Measurements from ENCODE around the gene NOS1AP. TPM values are rescaled to one million over a fixed set of nuclear protein-coding genes. Genes with fewer than 3 reads are reported as not detected.

Gene NOS1AP
- total RNA-seq, 4 donors from 2014 or later = 8.5 to 34.8 (median 14.1) TPM

- WGBS, 2 donors (ENCODE audit: low coverage in 1 of 2) = 30 to 31% methylated on average over 8 to 11 of the region's 11 CpGs
- intact Hi-C loops (cut with DNase I; ENCODE audit: low total_unique reads) (no loop called here), in situ Hi-C loops (cut with MboI; ENCODE audit: low pct_ligation_motif_present in 1 of 4, low pct_unique_long_range_greater_than_20kb in 1 of 4, low sequenced_read_pairs in 3 of 4) (loop anchor here in 2 of 4 donors (10.0 to 25.0 kb wide), 2 partner anchors 334 to 602 kb away; no protein-coding TSS in a partner anchor)
- Histone ChIP-seq H3K4me3 (no peak overlapping the region), H3K36me3 (no peaks in the 10 kb centered on the region), H3K9me3 (no peaks in the 10 kb centered on the region), H3K4me1 (peaks cover 3 to 21% (median 5%) of the 10 kb centered on the region in 4 donors), H3K27ac (peak overlapping the region; percentile 34 to 61 (median 52)), H3K27me3 (peaks cover under 1% of the 10 kb centered on the region)
- peak; percentile 12 to 69 (median 60) for TF ChIP-seq POLR2AphosphoS5 (IDR thresholded peaks at IDR 0.05)
- TF ChIP-seq POLR2A (IDR thresholded peaks at IDR 0.05) = no peak
- DNase-seq = no peak
These were observed 319.7 kb downstream of the NOS1AP start for GRCh38 chr1:162389021-162389818.

- Histone ChIP-seq H3K27ac (peak overlapping the region in 3 of 4 donors; percentile 34 to 61 (median 58)), H3K36me3 (no peaks in the 10 kb centered on the region), H3K9me3 (no peaks in the 10 kb centered on the region), H3K4me1 (peaks cover 3 to 21% (median 5%) of the 10 kb centered on the region in 4 donors), H3K27me3 (peaks cover 8% of the 10 kb centered on the region), H3K4me3 (no peak overlapping the region)
- in situ Hi-C loops (cut with MboI; ENCODE audit: low pct_ligation_motif_present in 1 of 4, low pct_unique_long_range_greater_than_20kb in 1 of 4, low sequenced_read_pairs in 3 of 4) (loop anchor here in 3 of 4 donors (10.0 to 25.0 kb wide), 2 partner anchors 335 to 603 kb away; no protein-coding TSS in a partner anchor), intact Hi-C loops (cut with DNase I; ENCODE audit: low total_unique reads) (no loop called here)
- no peak for DNase-seq
- TF ChIP-seq POLR2A (IDR thresholded peaks at IDR 0.05) = no peak
- TF ChIP-seq EP300 (IDR thresholded peaks at IDR 0.05; ENCODE audit: low read depth) = no peak
- TF ChIP-seq, protein P1, sequence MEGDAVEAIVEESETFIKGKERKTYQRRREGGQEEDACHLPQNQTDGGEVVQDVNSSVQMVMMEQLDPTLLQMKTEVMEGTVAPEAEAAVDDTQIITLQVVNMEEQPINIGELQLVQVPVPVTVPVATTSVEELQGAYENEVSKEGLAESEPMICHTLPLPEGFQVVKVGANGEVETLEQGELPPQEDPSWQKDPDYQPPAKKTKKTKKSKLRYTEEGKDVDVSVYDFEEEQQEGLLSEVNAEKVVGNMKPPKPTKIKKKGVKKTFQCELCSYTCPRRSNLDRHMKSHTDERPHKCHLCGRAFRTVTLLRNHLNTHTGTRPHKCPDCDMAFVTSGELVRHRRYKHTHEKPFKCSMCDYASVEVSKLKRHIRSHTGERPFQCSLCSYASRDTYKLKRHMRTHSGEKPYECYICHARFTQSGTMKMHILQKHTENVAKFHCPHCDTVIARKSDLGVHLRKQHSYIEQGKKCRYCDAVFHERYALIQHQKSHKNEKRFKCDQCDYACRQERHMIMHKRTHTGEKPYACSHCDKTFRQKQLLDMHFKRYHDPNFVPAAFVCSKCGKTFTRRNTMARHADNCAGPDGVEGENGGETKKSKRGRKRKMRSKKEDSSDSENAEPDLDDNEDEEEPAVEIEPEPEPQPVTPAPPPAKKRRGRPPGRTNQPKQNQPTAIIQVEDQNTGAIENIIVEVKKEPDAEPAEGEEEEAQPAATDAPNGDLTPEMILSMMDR (IDR thresholded peaks at IDR 0.05) = no peak
- no peak for TF ChIP-seq POLR2AphosphoS5 (IDR thresholded peaks at IDR 0.05)
- 76 to 100% methylated on average over 2 to 9 of the region's 9 CpGs for WGBS, 2 donors (ENCODE audit: low coverage in 1 of 2)
These were observed 320.5 kb downstream of the NOS1AP start for GRCh38 chr1:162389971-162390370.

DNA sequence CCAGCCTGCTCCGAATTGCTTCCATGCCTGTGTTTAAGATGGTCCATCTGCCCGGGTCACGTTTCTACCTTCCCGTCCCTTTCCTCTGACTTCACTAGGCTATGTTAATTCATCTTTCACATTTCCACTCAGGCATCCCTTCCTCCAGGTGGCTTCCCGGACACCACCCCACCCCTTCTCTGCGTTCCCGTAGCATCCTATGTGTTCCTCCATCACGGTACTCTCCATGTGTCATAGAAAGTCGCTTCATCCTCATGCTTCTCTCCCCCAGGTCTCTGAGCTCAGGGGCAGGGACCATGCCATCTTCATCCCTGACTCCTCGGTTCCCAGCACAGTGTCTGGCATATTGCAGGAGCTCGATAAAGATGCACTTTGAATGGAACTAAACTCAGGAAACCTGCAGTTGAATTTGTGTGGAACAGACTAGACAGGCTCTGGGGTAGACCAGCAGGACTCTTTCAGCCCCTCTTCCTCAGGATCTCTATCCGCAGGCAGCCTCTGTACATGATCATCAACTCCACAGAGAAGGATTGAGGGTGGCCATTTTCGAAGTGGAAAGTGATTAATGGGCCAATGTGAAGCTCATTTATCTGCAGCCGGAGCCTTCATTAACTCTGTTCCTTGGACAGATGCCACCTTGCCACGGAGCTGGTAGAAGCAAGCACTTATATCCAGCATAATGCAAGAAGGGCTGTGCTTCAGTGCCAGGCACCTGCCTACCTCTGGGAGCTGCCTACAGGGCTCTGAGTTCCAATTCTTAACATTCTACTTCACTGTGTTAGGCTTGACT, 321.1 kb downstream of the NOS1AP start:
- no peak for DNase-seq
- intact Hi-C loops (cut with DNase I; ENCODE audit: low total_unique reads) = no loop called here
- 74 to 79% methylated on average over 5 to 15 of the region's 15 CpGs for WGBS, 2 donors (ENCODE audit: low coverage in 1 of 2)
- no peaks in the 10 kb centered on the region for H3K9me3 ChIP-seq
- no peak overlapping the region for H3K4me3 ChIP-seq
- peaks cover 3 to 21% (median 5%) of the 10 kb centered on the region in 4 donors for H3K4me1 ChIP-seq
- H3K27ac ChIP-seq = no peak overlapping the region
- no peaks in the 10 kb centered on the region for H3K36me3 ChIP-seq
- H3K27me3 ChIP-seq = peaks cover 8% of the 10 kb centered on the region
- in situ Hi-C loops (cut with MboI; ENCODE audit: low pct_ligation_motif_present in 1 of 4, low pct_unique_long_range_greater_than_20kb in 1 of 4, low sequenced_read_pairs in 3 of 4) = loop anchor here in 2 of 4 donors (10.0 to 25.0 kb wide), 2 partner anchors 336 to 603 kb away; no protein-coding TSS in a partner anchor
- no peak for TF ChIP-seq POLR2AphosphoS5 (IDR thresholded peaks at IDR 0.05)
- no peak for TF ChIP-seq POLR2A (IDR thresholded peaks at IDR 0.05)
- TF ChIP-seq EP300 (IDR thresholded peaks at IDR 0.05; ENCODE audit: low read depth) = no peak
- TF ChIP-seq, protein P1 (IDR thresholded peaks at IDR 0.05) = no peak

GRCh38 chr1:162391790-162392563, 322.5 kb downstream of the NOS1AP start:
- Histone ChIP-seq H3K27me3 (peaks cover 8% of the 10 kb centered on the region), H3K27ac (no peak overlapping the region), H3K4me1 (peaks cover 3 to 21% (median 5%) of the 10 kb centered on the region in 4 donors), H3K36me3 (no peaks in the 10 kb centered on the region), H3K9me3 (no peaks in the 10 kb centered on the region), H3K4me3 (no peak overlapping the region)
- no peak for TF ChIP-seq EP300 (IDR thresholded peaks at IDR 0.05; ENCODE audit: low read depth)
- TF ChIP-seq, protein P1 (IDR thresholded peaks at IDR 0.05) = peak; percentile 80 to 95 (median 83)
- TF ChIP-seq POLR2AphosphoS5 (IDR thresholded peaks at IDR 0.05) = no peak
- WGBS, 2 donors (ENCODE audit: low coverage in 1 of 2) = 55% methylated on average over 4 of the region's 4 CpGs; no CpG with 5 or more reads in 1 of the 2 donors
- no peak for DNase-seq
- intact Hi-C loops (cut with DNase I; ENCODE audit: low total_unique reads) = no loop called here
- in situ Hi-C loops (cut with MboI; ENCODE audit: low pct_ligation_motif_present in 1 of 4, low pct_unique_long_range_greater_than_20kb in 1 of 4, low sequenced_read_pairs in 3 of 4) = loop anchor here in 2 of 4 donors (10.0 to 25.0 kb wide), 2 partner anchors 337 to 605 kb away; no protein-coding TSS in a partner anchor

Data from transverse colon (tissue), 4 donors.